HepG2 (cell line): ENCODE data around the gene RABEP2. TPM values are rescaled to one million over a fixed set of nuclear protein-coding genes. Genes with fewer than 3 reads are reported as not detected.
A peak's percentile ranks its signal among the peaks of the same experiment; 100 is the strongest.

Experiments used
- HDAC2 ChIP-seq: sonication (generic); formaldehyde crosslinking; IDR thresholded peaks from 2 replicates; pipeline ENCODE4 v1.4.0; 2020; ENCODE audit warnings: missing genetic modification reagents
- HOXA7 ChIP-seq: sonication (generic); formaldehyde crosslinking; IDR thresholded peaks from 2 replicates; pipeline ENCODE4 v1.8.1; 2022; ENCODE audit warnings: mild to moderate bottlenecking, missing genetic modification reagents, moderate library complexity
- MIXL1 ChIP-seq: IDR thresholded peaks from 2 replicates; pipeline ENCODE4 v1.6.1; 2016
- POGZ ChIP-seq: sonication (generic); formaldehyde crosslinking; IDR thresholded peaks from 2 replicates; pipeline ENCODE4 v1.4.0; 2020; ENCODE audit warnings: mild to moderate bottlenecking, missing genetic modification reagents
- SP5 ChIP-seq: IDR thresholded peaks from 2 replicates; pipeline ENCODE4 v1.6.1; 2016; ENCODE audit warnings: low read depth, borderline replicate concordance
- TCF7L2 ChIP-seq: IDR thresholded peaks from 2 replicates; pipeline ENCODE4 v1.6.1; 2011; ENCODE audit warnings: mild to moderate bottlenecking, low read depth, low read length, moderate library complexity
- U2AF1 ChIP-seq: fragments of 200-400 bp; formaldehyde crosslinking; optimal IDR thresholded peaks from 2 replicates; pipeline ENCODE3; 2017; ENCODE audit warnings: mild to moderate bottlenecking, low read depth, low read length
- ZNF296 ChIP-seq: sonication (generic); formaldehyde crosslinking; conservative IDR thresholded peaks from 2 replicates; pipeline ENCODE4 v1.5.0; 2020; ENCODE audit warnings: mild to moderate bottlenecking, missing genetic modification reagents
- polyA plus RNA-seq, 8 experiments: library from polyadenylated mRNA; depleted of rRNA in 3 of 8; stranded (reverse) in 7 of 8; unstranded in 1 of 8; fragments of >200 nt; fragmentation: Illumina TruSeq in 4 of 8; extraction: Trizol in 4 of 8; gene quantifications; 2 replicates each; pipeline versions ENCODE4 v1.2.1 to v1.2.3, GENCODE V29; 2011 to 2016; ENCODE audit warnings: low read depth in 4 of 8, missing spikeins in 1 of 8, mixed read lengths in 1 of 8; ENCODE audit not compliant: insufficient read depth in 1 of 8
- total RNA-seq, 5 experiments: library from RNA; depleted of rRNA; stranded (reverse); fragments of >200 nt; fragmentation: Illumina TruSeq; extraction: Trizol; gene quantifications; 2 replicates each; pipeline ENCODE4 v1.2.3, GENCODE V29; 2016; ENCODE audit warnings: low read depth in 1 of 5
- TF ChIP-seq, protein P1 (sequence below): sonication (generic); formaldehyde crosslinking; IDR thresholded peaks from 2 replicates; pipeline ENCODE4 v1.4.0; 2020; ENCODE audit warnings: missing genetic modification reagents, mild to moderate bottlenecking, borderline replicate concordance
- TF ChIP-seq, protein P2 (sequence below): fragments of 450-650 bp; IDR thresholded peaks from 2 replicates; pipeline ENCODE4 v1.6.1; 2017; ENCODE audit warnings: mild to moderate bottlenecking
- TF ChIP-seq, protein P3 (sequence below): sonication (generic); formaldehyde crosslinking; IDR thresholded peaks from 2 replicates; pipeline ENCODE4 v1.4.0; 2020; ENCODE audit warnings: mild to moderate bottlenecking, low read depth, missing genetic modification reagents
- TF ChIP-seq, protein P4 (sequence below): sonication (generic); formaldehyde crosslinking; IDR thresholded peaks from 2 replicates; pipeline ENCODE4 v1.5.0; 2020; ENCODE audit warnings: mild to moderate bottlenecking, low read depth, missing genetic modification reagents, borderline replicate concordance
- TF ChIP-seq, protein P5 (sequence below): sonication (generic); formaldehyde crosslinking; IDR thresholded peaks from 2 replicates; pipeline ENCODE4 v1.4.0; 2020; ENCODE audit warnings: missing genetic modification reagents, mild to moderate bottlenecking, borderline replicate concordance

The RABEP2 gene
- total and polyA plus RNA-seq, 2 of the 13 experiments (the other 11 are each of a cell fraction or from before 2014, with no cell fraction given), result 10.8 to 18.4 TPM

DNA sequence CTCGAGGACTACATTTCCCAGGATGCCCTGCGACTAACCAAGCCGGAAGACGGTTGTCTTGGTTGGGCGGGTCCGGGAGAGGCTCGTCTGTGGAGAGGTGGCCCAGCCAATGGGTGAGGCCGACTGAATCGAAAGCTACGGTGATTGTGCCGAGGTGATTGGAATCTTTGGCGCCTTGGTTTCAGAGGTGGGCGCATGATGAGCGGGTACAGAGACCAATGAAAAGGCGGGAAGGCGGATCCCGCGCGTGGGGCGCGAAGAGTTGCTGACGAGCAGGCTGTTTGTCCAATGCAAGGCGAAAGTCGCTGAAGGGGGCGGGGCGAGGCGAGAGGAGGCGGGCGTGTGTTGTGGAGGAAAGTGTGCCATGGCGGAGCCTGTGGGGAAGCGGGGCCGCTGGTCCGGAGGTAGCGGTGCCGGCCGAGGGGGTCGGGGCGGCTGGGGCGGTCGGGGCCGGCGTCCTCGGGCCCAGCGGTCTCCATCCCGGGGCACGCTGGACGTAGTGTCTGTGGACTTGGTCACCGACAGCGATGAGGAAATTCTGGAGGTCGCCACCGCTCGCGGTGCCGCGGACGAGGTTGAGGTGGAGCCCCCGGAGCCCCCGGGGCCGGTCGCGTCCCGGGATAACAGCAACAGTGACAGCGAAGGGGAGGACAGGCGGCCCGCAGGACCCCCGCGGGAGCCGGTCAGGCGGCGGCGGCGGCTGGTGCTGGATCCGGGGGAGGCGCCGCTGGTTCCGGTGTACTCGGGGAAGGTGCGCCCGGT, 25.8 kb upstream of the RABEP2 start, which contains the start of gene NFATC2IP (continued):
- TF ChIP-seq, protein P1, sequence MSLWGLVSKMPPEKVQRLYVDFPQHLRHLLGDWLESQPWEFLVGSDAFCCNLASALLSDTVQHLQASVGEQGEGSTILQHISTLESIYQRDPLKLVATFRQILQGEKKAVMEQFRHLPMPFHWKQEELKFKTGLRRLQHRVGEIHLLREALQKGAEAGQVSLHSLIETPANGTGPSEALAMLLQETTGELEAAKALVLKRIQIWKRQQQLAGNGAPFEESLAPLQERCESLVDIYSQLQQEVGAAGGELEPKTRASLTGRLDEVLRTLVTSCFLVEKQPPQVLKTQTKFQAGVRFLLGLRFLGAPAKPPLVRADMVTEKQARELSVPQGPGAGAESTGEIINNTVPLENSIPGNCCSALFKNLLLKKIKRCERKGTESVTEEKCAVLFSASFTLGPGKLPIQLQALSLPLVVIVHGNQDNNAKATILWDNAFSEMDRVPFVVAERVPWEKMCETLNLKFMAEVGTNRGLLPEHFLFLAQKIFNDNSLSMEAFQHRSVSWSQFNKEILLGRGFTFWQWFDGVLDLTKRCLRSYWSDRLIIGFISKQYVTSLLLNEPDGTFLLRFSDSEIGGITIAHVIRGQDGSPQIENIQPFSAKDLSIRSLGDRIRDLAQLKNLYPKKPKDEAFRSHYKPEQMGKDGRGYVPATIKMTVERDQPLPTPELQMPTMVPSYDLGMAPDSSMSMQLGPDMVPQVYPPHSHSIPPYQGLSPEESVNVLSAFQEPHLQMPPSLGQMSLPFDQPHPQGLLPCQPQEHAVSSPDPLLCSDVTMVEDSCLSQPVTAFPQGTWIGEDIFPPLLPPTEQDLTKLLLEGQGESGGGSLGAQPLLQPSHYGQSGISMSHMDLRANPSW (CRISPR knock-in tag), result peak; percentile 76; the same call in 1 of the 2 replicates
- TF ChIP-seq ZNF296 (CRISPR knock-in tag) (no peak), POGZ (CRISPR knock-in tag) (peak; percentile 71), U2AF1 (no peak), HDAC2 (CRISPR knock-in tag) (0 out of 2 replicates have a peak, but pooled peaks have one; percentile 18), HOXA7 (CRISPR knock-in tag) (no peak), TCF7L2 (no peak), MIXL1 (CRISPR knock-in tag) (peak; percentile 70; the same call in 1 of the 2 replicates), SP5 (CRISPR knock-in tag) (peak; percentile 47; the same call in 1 of the 2 replicates)
- TF ChIP-seq, protein P2, sequence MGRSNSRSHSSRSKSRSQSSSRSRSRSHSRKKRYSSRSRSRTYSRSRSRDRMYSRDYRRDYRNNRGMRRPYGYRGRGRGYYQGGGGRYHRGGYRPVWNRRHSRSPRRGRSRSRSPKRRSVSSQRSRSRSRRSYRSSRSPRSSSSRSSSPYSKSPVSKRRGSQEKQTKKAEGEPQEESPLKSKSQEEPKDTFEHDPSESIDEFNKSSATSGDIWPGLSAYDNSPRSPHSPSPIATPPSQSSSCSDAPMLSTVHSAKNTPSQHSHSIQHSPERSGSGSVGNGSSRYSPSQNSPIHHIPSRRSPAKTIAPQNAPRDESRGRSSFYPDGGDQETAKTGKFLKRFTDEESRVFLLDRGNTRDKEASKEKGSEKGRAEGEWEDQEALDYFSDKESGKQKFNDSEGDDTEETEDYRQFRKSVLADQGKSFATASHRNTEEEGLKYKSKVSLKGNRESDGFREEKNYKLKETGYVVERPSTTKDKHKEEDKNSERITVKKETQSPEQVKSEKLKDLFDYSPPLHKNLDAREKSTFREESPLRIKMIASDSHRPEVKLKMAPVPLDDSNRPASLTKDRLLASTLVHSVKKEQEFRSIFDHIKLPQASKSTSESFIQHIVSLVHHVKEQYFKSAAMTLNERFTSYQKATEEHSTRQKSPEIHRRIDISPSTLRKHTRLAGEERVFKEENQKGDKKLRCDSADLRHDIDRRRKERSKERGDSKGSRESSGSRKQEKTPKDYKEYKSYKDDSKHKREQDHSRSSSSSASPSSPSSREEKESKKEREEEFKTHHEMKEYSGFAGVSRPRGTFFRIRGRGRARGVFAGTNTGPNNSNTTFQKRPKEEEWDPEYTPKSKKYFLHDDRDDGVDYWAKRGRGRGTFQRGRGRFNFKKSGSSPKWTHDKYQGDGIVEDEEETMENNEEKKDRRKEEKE, result no peak
- TF ChIP-seq, protein P3, sequence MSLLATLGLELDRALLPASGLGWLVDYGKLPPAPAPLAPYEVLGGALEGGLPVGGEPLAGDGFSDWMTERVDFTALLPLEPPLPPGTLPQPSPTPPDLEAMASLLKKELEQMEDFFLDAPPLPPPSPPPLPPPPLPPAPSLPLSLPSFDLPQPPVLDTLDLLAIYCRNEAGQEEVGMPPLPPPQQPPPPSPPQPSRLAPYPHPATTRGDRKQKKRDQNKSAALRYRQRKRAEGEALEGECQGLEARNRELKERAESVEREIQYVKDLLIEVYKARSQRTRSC, result no peak
- TF ChIP-seq, protein P4, sequence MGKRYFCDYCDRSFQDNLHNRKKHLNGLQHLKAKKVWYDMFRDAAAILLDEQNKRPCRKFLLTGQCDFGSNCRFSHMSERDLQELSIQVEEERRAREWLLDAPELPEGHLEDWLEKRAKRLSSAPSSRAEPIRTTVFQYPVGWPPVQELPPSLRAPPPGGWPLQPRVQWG (CRISPR knock-in tag), result no peak
- TF ChIP-seq, protein P5, sequence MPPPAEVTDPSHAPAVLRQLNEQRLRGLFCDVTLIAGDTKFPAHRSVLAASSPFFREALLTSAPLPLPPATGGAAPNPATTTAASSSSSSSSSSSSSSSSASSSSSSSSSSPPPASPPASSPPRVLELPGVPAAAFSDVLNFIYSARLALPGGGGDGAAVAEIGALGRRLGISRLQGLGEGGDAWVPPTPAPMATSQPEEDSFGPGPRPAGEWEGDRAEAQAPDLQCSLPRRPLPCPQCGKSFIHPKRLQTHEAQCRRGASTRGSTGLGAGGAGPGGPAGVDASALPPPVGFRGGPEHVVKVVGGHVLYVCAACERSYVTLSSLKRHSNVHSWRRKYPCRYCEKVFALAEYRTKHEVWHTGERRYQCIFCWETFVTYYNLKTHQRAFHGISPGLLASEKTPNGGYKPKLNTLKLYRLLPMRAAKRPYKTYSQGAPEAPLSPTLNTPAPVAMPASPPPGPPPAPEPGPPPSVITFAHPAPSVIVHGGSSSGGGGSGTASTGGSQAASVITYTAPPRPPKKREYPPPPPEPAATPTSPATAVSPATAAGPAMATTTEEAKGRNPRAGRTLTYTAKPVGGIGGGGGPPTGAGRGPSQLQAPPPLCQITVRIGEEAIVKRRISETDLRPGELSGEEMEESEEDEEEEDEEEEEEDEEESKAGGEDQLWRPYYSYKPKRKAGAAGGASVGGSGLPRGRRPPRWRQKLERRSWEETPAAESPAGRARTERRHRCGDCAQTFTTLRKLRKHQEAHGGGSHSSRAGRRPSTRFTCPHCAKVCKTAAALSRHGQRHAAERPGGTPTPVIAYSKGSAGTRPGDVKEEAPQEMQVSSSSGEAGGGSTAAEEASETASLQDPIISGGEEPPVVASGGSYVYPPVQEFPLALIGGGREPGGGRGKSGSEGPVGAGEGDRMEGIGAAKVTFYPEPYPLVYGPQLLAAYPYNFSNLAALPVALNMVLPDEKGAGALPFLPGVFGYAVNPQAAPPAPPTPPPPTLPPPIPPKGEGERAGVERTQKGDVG (CRISPR knock-in tag), result no peak
